RWPE2 (cell line): Measurements from ENCODE around the gene FGD4.

Experiments
- ATAC-seq: fragments of 200-7000 bp; cut with Tn5 transposase; 3 replicates; pipeline ENCODE4 v1.9.1; 2021; ENCODE audit warnings: low read depth
- DNase-seq: peaks from one replicate; pipeline ENCODE4 v3.0.0-alpha.2; 2020; ENCODE audit warnings: low spot score
- H3K27ac ChIP-seq: fragments of 450-650 bp; 2 replicates; pipeline ENCODE4 v1.5.1; 2017; ENCODE audit warnings: mild to moderate bottlenecking; ENCODE audit not compliant: poor library complexity, severe bottlenecking
- H3K27me3 ChIP-seq: fragments of 250-450 bp; sonication (Bioruptor Pico); 2 replicates; pipeline ENCODE4 v1.5.1; 2021; ENCODE audit warnings: mild to moderate bottlenecking, moderate library complexity; ENCODE audit not compliant: insufficient read depth, poor library complexity, severe bottlenecking
- H3K36me3 ChIP-seq: fragments of 250-450 bp; sonication (Bioruptor Pico); 2 replicates; pipeline ENCODE4 v1.5.1; 2020; ENCODE audit warnings: low read depth, mild to moderate bottlenecking, moderate library complexity
- H3K4me1 ChIP-seq: fragments of 250-450 bp; sonication (Bioruptor Pico); 2 replicates; pipeline ENCODE4 v1.5.1; 2021; ENCODE audit warnings: mild to moderate bottlenecking, moderate library complexity; ENCODE audit not compliant: insufficient read depth, poor library complexity, severe bottlenecking
- H3K4me3 ChIP-seq: fragments of 250-450 bp; sonication (Bioruptor Pico); 2 replicates; pipeline ENCODE4 v1.5.1; 2021; ENCODE audit warnings: mild to moderate bottlenecking, moderate library complexity; ENCODE audit not compliant: severe bottlenecking
- H3K9me3 ChIP-seq: fragments of 250-450 bp; sonication (Bioruptor Pico); 2 replicates; pipeline ENCODE4 v1.5.1; 2021; ENCODE audit warnings: mild to moderate bottlenecking, moderate library complexity; ENCODE audit not compliant: severe bottlenecking
- TF ChIP-seq, protein P1 (sequence below): fragments of 450-650 bp; IDR thresholded peaks from one replicate; pipeline ENCODE4 v1.5.1; 2017; ENCODE audit warnings: mild to moderate bottlenecking, moderate library complexity; ENCODE audit not compliant: poor library complexity, severe bottlenecking

Gene FGD4

DNA sequence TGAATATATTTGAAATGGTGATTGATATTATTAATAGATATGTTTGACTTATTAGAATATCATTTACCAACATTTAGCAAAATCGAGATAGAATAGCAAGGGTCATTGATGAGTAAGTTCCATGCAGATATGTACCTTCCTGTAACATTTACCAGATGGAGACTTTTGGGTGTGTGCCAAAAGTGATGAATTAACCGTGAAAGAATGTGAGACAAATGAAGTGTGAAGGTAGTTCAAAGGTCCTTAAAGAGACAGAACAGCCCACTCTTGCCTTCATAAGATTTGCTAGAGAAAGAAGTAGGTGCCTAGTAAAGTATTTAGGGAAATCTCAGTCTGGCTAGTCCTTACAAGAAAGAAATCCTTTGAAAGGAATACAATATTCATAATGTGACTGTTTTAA is 45.5 kb downstream of the FGD4 start:
- 0 out of 2 replicates have a peak, but pooled peaks cover 3% of the 10 kb centered on the region for H3K36me3 ChIP-seq
- H3K9me3 ChIP-seq, result no peaks in the 10 kb centered on the region
- no peak for DNase-seq
- TF ChIP-seq, protein P1, sequence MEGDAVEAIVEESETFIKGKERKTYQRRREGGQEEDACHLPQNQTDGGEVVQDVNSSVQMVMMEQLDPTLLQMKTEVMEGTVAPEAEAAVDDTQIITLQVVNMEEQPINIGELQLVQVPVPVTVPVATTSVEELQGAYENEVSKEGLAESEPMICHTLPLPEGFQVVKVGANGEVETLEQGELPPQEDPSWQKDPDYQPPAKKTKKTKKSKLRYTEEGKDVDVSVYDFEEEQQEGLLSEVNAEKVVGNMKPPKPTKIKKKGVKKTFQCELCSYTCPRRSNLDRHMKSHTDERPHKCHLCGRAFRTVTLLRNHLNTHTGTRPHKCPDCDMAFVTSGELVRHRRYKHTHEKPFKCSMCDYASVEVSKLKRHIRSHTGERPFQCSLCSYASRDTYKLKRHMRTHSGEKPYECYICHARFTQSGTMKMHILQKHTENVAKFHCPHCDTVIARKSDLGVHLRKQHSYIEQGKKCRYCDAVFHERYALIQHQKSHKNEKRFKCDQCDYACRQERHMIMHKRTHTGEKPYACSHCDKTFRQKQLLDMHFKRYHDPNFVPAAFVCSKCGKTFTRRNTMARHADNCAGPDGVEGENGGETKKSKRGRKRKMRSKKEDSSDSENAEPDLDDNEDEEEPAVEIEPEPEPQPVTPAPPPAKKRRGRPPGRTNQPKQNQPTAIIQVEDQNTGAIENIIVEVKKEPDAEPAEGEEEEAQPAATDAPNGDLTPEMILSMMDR, result no peak
- peaks cover 54% of the 10 kb centered on the region for H3K4me1 ChIP-seq
- H3K27ac ChIP-seq, result peak overlapping the region; percentile 96
- no peaks in the 10 kb centered on the region for H3K27me3 ChIP-seq
- H3K4me3 ChIP-seq, result no peak overlapping the region
- ATAC-seq, result peak; percentile 61

DNA sequence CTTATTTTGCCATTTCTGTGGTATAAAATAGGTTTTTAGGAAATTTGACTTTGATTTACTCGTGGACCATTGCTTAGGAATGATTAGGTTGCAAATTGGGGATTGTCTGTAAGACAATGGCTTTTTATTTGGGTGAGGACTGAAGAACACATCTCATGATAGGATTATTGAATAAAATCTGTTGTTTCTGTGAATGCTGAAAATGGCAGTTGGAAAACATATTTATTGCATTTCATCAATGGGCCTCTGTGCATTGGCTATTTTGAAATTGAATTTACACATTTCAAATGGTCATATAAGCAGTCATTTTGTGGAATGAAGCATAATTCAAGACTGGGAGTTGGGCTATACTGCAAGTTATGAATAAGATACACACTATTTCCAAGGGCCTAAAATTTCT is 46.0 kb downstream of the FGD4 start:
- TF ChIP-seq, protein P1, result no peak
- peak overlapping the region; percentile 96 for H3K27ac ChIP-seq
- no peaks in the 10 kb centered on the region for H3K9me3 ChIP-seq
- H3K36me3 ChIP-seq, result 0 out of 2 replicates have a peak, but pooled peaks cover 3% of the 10 kb centered on the region
- H3K4me1 ChIP-seq, result peaks cover 51% of the 10 kb centered on the region
- ATAC-seq (no peak), DNase-seq (no peak)
- no peaks in the 10 kb centered on the region for H3K27me3 ChIP-seq
- H3K4me3 ChIP-seq, result no peak overlapping the region

DNA sequence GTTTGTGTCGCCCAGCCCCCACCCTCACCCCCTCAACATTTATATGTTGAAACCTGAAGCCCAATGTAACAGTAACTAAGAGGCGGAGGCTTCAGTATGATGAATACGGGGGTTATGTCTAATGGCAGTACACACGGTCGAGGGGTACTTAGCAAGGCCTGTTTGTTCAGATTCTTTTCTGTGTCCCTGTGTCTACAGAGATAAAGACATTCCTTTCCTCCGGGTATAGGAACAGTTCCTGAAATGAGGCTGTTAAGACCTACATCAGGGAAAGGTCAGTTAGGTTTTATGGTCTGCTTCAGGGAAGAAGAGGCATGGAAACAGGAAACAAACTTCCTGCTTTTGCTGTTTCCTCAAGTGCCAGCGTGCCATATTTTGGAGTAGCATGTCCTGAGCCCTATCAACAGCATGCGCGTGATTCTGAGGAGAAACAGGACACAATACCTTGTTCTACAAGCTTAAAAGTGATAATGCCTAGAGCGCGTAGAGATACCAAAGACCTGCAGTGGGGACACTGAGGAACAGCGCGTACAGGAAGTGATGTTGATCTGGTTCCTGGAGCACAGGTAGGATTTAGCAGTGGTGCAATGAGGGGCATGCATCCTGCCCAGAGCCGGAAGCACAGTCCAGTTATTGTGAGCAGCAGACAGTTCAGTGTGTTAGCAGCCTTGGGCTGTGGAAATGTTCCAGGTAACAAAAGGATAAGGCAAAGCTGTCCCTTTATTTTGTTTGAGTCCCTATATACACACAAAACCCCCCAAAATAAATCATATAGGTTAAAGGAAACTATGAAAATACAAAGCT is 47.2 kb downstream of the FGD4 start:
- Histone ChIP-seq H3K4me3 (no peak overlapping the region), H3K9me3 (no peaks in the 10 kb centered on the region), H3K36me3 (0 out of 2 replicates have a peak, but pooled peaks cover 3% of the 10 kb centered on the region), H3K4me1 (peaks cover 50% of the 10 kb centered on the region), H3K27me3 (no peaks in the 10 kb centered on the region), H3K27ac (peak overlapping the region; percentile 96)
- ATAC-seq, result no peak
- no peak for DNase-seq
- TF ChIP-seq, protein P1, result no peak

DNA sequence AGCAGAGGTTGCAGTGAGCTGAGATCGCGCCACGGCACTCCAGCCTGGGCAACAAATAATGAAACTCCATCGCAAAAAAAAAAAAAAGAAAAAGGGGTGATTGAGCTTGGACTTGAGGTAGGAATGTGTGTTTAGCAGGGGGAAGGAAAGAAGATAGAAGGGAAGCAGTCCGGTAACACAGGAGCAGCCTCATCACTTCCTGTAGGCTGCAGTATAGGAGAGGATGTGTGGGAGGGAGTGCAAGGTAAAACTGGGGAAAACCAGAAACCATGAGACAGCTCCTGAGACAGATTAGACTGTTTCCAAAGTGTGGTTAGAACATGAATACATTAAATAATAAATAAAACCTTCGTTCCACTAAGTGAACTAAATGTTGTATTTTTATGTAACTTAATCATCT is 49.2 kb downstream of the FGD4 start:
- TF ChIP-seq, protein P1, result peak; percentile 19
- Histone ChIP-seq H3K27me3 (no peaks in the 10 kb centered on the region), H3K4me3 (no peak overlapping the region), H3K36me3 (0 out of 2 replicates have a peak, but pooled peaks cover 3% of the 10 kb centered on the region), H3K27ac (peak overlapping the region; percentile 96), H3K9me3 (no peaks in the 10 kb centered on the region), H3K4me1 (peaks cover 57% of the 10 kb centered on the region)
- ATAC-seq (peak; percentile 26; the same call in 1 of the 3 replicates), DNase-seq (no peak)

DNA sequence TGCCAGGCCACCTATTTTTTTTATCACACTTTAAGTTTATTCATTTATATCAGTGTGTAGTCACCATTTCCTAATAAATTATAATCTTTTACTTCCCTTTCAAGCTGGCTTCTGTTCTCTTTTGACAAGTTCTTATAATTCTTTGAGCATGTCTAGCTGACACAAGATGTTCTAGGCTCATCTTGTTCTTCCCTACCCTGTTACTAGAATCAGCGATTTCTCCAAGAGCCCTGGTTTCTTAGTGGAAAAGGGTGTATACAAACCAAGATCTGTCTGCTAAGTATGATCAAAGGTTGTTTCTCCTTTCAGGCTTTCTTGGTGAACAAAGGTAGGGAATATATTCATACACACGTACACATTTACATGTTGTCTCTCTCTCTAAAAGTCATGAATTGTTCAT is 51.0 kb downstream of the FGD4 start:
- TF ChIP-seq, protein P1, result no peak
- peaks cover 62% of the 10 kb centered on the region for H3K4me1 ChIP-seq

More for the DNA sequence above, 51.0 kb downstream of the FGD4 start:
- no peaks in the 10 kb centered on the region for H3K27me3 ChIP-seq
- no peak for DNase-seq
- H3K27ac ChIP-seq, result peak overlapping the region; percentile 96
- no peaks in the 10 kb centered on the region for H3K9me3 ChIP-seq
- no peak overlapping the region for H3K4me3 ChIP-seq
- H3K36me3 ChIP-seq, result 0 out of 2 replicates have a peak, but pooled peaks cover 3% of the 10 kb centered on the region
- ATAC-seq, result no peak
